GM12865 (cell line): ENCODE measurements around the gene ADAT3.

Experiments
- DNase-seq: peaks from one replicate; pipeline ENCODE4 v3.0.0; 2010; ENCODE audit warnings: low read depth
- H3K4me3 ChIP-seq: 2 replicates; pipeline ENCODE4 v1.5.1; 2011; ENCODE audit warnings: mild to moderate bottlenecking, low read depth, low read length, control low read depth
- TF ChIP-seq, protein P1 (sequence below): IDR thresholded peaks from 2 replicates; pipeline ENCODE4 v1.5.1; 2011; ENCODE audit warnings: low read length, control low read depth, low read depth, inconsistent platforms; ENCODE audit not compliant: insufficient read depth; ENCODE audit errors: missing control alignments

The ADAT3 gene

GRCh38 chr19:1929021-1929742 is 24.0 kb downstream of the ADAT3 start:
- TF ChIP-seq, protein P1, sequence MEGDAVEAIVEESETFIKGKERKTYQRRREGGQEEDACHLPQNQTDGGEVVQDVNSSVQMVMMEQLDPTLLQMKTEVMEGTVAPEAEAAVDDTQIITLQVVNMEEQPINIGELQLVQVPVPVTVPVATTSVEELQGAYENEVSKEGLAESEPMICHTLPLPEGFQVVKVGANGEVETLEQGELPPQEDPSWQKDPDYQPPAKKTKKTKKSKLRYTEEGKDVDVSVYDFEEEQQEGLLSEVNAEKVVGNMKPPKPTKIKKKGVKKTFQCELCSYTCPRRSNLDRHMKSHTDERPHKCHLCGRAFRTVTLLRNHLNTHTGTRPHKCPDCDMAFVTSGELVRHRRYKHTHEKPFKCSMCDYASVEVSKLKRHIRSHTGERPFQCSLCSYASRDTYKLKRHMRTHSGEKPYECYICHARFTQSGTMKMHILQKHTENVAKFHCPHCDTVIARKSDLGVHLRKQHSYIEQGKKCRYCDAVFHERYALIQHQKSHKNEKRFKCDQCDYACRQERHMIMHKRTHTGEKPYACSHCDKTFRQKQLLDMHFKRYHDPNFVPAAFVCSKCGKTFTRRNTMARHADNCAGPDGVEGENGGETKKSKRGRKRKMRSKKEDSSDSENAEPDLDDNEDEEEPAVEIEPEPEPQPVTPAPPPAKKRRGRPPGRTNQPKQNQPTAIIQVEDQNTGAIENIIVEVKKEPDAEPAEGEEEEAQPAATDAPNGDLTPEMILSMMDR: peak; percentile 95
- H3K4me3 ChIP-seq: peak overlapping the region; percentile 54
- peak; percentile 89 for DNase-seq

- no peak for DNase-seq
- TF ChIP-seq, protein P1: no peak
- no peak overlapping the region for H3K4me3 ChIP-seq
Observed at GRCh38 chr19:1931445-1931844, 26.2 kb downstream of the ADAT3 start.

GRCh38 chr19:1932395-1932794 is 27.2 kb downstream of the ADAT3 start:
- DNase-seq: no peak
- TF ChIP-seq, protein P1: no peak
- no peak overlapping the region for H3K4me3 ChIP-seq

DNA sequence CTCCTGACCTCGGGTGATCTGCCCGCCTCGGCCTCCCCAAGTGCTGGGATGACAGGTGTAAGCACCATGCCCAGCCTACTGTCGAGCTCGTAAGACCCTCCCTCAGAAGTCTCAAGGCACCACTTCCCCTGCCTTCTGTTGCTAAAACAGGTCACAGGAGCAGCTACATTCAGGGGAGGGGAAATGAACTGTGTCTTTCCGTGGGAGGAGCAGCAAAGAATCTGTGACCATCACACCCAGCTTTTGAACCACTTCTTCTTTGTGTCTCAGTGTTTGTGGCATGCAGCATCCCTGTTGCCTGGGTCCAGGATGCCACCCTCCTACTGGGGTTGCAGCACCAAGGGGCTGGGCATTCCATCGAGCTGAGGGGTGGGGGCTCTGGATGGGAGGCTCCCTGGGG is 28.0 kb downstream of the ADAT3 start:
- no peak for DNase-seq
- TF ChIP-seq, protein P1: no peak
- no peak overlapping the region for H3K4me3 ChIP-seq

GRCh38 chr19:1933942-1934341 is 28.7 kb downstream of the ADAT3 start:
- H3K4me3 ChIP-seq: no peak overlapping the region
- no peak for DNase-seq
- TF ChIP-seq, protein P1: no peak

GRCh38 chr19:1935484-1936208 is 30.4 kb downstream of the ADAT3 start:
- TF ChIP-seq, protein P1: no peak
- DNase-seq: peak; percentile 73
- H3K4me3 ChIP-seq: no peak overlapping the region
